Kidney (tissue), 14 donors: ENCODE measurements around the gene RELA. TPM values are rescaled to one million over a fixed set of nuclear protein-coding genes. Genes with fewer than 3 reads are reported as not detected.

Experiments used
- DNase-seq, 5 donors: peaks; one replicate each; pipeline ENCODE4 v3.0.0-alpha.2; 2013 to 2020
- FAIRE-seq: peaks from 2 replicates; lab custom pipeline; 2012; peaks lifted over from hg19 to GRCh38; lab: Jason Lieb, UNC
- H3K27ac ChIP-seq, 2 donors: one replicate each; pipeline ENCODE4 v1.7.0; 2013; ENCODE audit warnings: low read depth in 2 of 2, low read length in 2 of 2, inconsistent platforms in 1 of 2
- H3K27me3 ChIP-seq: one replicate; pipeline ENCODE4 v1.7.1; 2013; ENCODE audit warnings: low read length, inconsistent platforms; ENCODE audit not compliant: control insufficient read depth, insufficient read depth
- H3K36me3 ChIP-seq, 3 donors: one replicate each; pipeline versions ENCODE4 v1.7.0 to v1.7.1; 2013; ENCODE audit warnings: low read length in 3 of 3, control low read depth in 1 of 3, inconsistent platforms in 1 of 3; ENCODE audit not compliant: insufficient read depth in 3 of 3, control insufficient read depth in 2 of 3
- H3K4me1 ChIP-seq, 3 donors: one replicate each; pipeline versions ENCODE4 v1.7.0 to v1.7.1; 2013; ENCODE audit warnings: low read length in 3 of 3, inconsistent platforms in 1 of 3, low read depth in 1 of 3; ENCODE audit not compliant: control insufficient read depth in 2 of 3, insufficient read depth in 2 of 3
- H3K4me3 ChIP-seq, 3 donors: one replicate each; pipeline versions ENCODE4 v1.7.0 to v1.8.1; 2013; ENCODE audit warnings: low read length in 3 of 3, control low read depth in 1 of 3, inconsistent platforms in 1 of 3
- H3K9ac ChIP-seq, 3 donors: one replicate each; pipeline versions ENCODE4 v1.7.0 to v1.7.1; 2013; ENCODE audit warnings: low read length in 3 of 3, control low read depth in 1 of 3, inconsistent platforms in 1 of 3
- H3K9me3 ChIP-seq, 3 donors: one replicate each; pipeline versions ENCODE4 v1.7.0 to v1.7.1; 2013; ENCODE audit warnings: low read length in 3 of 3, control low read depth in 1 of 3, inconsistent platforms in 1 of 3; ENCODE audit not compliant: control insufficient read depth in 2 of 3, insufficient read depth in 1 of 3
- intact Hi-C: fragments of 100-400 bp; cut with DNase I; formaldehyde crosslinking; loops from one replicate; pipeline ENCODE4 v1.11.1; 2022
- polyA plus RNA-seq: library from polyadenylated mRNA; stranded (reverse); fragments of 350-450 nt; fragmentation: Illumina TruSeq; extraction: RNeasy Lipid Tissue Mini Kit (QIAGEN cat#74804); gene quantifications from one replicate; pipeline ENCODE4 v1.2.3, GENCODE V29; 2014; ENCODE audit warnings: low read depth, low replicate concordance; ENCODE audit not compliant: insufficient read depth
- total RNA-seq: library from RNA; stranded (reverse); fragmentation: NEBNext Ultra II Directional; extraction: Animal tissue kit (Norgen Biotek cat#: 25700); gene quantifications from one replicate; pipeline ENCODE4 v1.2.1, GENCODE V29; 2021
- TF ChIP-seq, protein P1 (sequence below): IDR thresholded peaks from 3 replicates; pipeline ENCODE4 v1.5.1; 2012; ENCODE audit warnings: mild to moderate bottlenecking, moderate library complexity, borderline replicate concordance; ENCODE audit not compliant: insufficient read depth; ENCODE audit errors: extremely low read depth
- donor health status: control.
- donor health status: control.
- donor health status: control.
- donor health status: control.
- donor health status: control.
- donor health status: DM: yes; HTN: yes; CAD: no.
- donor health status: Normal renal cell carcinoma (clear cell type).

Gene RELA
- total and polyA plus RNA-seq, 2 donors from 2014 or later: 34.8 to 81.6 TPM

GRCh38 chr11:65680192-65680743 is 17.6 kb upstream of the RELA start:
- Histone ChIP-seq H3K9ac (no peak overlapping the region), H3K36me3 (no peaks in the 10 kb centered on the region), H3K9me3 (no peaks in the 10 kb centered on the region), H3K4me1 (no peaks in the 10 kb centered on the region), H3K27ac (no peak overlapping the region), H3K27me3 (no peaks in the 10 kb centered on the region), H3K4me3 (no peak overlapping the region)
- intact Hi-C loops: no loop called here
- TF ChIP-seq, protein P1, sequence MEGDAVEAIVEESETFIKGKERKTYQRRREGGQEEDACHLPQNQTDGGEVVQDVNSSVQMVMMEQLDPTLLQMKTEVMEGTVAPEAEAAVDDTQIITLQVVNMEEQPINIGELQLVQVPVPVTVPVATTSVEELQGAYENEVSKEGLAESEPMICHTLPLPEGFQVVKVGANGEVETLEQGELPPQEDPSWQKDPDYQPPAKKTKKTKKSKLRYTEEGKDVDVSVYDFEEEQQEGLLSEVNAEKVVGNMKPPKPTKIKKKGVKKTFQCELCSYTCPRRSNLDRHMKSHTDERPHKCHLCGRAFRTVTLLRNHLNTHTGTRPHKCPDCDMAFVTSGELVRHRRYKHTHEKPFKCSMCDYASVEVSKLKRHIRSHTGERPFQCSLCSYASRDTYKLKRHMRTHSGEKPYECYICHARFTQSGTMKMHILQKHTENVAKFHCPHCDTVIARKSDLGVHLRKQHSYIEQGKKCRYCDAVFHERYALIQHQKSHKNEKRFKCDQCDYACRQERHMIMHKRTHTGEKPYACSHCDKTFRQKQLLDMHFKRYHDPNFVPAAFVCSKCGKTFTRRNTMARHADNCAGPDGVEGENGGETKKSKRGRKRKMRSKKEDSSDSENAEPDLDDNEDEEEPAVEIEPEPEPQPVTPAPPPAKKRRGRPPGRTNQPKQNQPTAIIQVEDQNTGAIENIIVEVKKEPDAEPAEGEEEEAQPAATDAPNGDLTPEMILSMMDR: no peak
- DNase-seq (no peak), FAIRE-seq (no peak)

- H3K4me3 ChIP-seq: no peak overlapping the region
Observed at GRCh38 chr11:65672982-65673381, 10.3 kb upstream of the RELA start.

GRCh38 chr11:65672180-65672860 is 9.6 kb upstream of the RELA start:
- Histone ChIP-seq H3K27ac (no peak overlapping the region), H3K9ac (no peak overlapping the region), H3K4me1 (no peaks in the 10 kb centered on the region), H3K4me3 (no peak overlapping the region), H3K9me3 (no peaks in the 10 kb centered on the region), H3K27me3 (no peaks in the 10 kb centered on the region), H3K36me3 (no peaks in the 10 kb centered on the region)
- TF ChIP-seq, protein P1: no peak
- intact Hi-C loops: no loop called here
- peak; percentile 41 for FAIRE-seq
- DNase-seq: no peak

More at GRCh38 chr11:65672982-65673381, 10.3 kb upstream of the RELA start:
- Histone ChIP-seq H3K9ac (no peak overlapping the region), H3K27ac (no peak overlapping the region), H3K36me3 (no peaks in the 10 kb centered on the region), H3K9me3 (no peaks in the 10 kb centered on the region), H3K27me3 (no peaks in the 10 kb centered on the region), H3K4me1 (no peaks in the 10 kb centered on the region)
- FAIRE-seq (no peak), DNase-seq (no peak)
- TF ChIP-seq, protein P1: no peak
- intact Hi-C loops: no loop called here
